ENCODE data around the gene CAMKK1.

The CAMKK1 gene

GRCh38 chr17:3826191-3826590 is 66.7 kb downstream of the CAMKK1 start:
- peaks cover 4% of the 10 kb centered on the region for H3K36me3 ChIP-seq (ENCODE audit: control insufficient read depth, insufficient read depth, low read length)
- no peak for TF ChIP-seq CTCF (IDR thresholded peaks at IDR 0.05; ENCODE audit: insufficient read depth, low read length, poor library complexity, severe bottlenecking)
- no peaks in the 10 kb centered on the region for H3K27me3 ChIP-seq (replicated peaks; ENCODE audit: control insufficient read depth, insufficient read depth, low read length)
- H3K4me3 ChIP-seq (replicated peaks; ENCODE audit: low read depth, low read length), result no peak overlapping the region
- no peak for DNase-seq (ENCODE audit: extremely low read depth, insufficient read length)

GRCh38 chr17:3821101-3821500 is 71.8 kb downstream of the CAMKK1 start:
- no peak overlapping the region for H3K4me3 ChIP-seq (replicated peaks; ENCODE audit: low read depth, low read length)
- no peak for TF ChIP-seq CTCF (IDR thresholded peaks at IDR 0.05; ENCODE audit: insufficient read depth, low read length, poor library complexity, severe bottlenecking)
- no peak for DNase-seq (ENCODE audit: extremely low read depth, insufficient read length)
- peaks cover 8% of the 10 kb centered on the region for H3K36me3 ChIP-seq (ENCODE audit: control insufficient read depth, insufficient read depth, low read length)
- no peaks in the 10 kb centered on the region for H3K27me3 ChIP-seq (replicated peaks; ENCODE audit: control insufficient read depth, insufficient read depth, low read length)

GRCh38 chr17:3818786-3819185 is 74.1 kb downstream of the CAMKK1 start:
- no peak for TF ChIP-seq CTCF (IDR thresholded peaks at IDR 0.05; ENCODE audit: insufficient read depth, low read length, poor library complexity, severe bottlenecking)
- Histone ChIP-seq H3K36me3 (ENCODE audit: control insufficient read depth, insufficient read depth, low read length) (peaks cover 13% of the 10 kb centered on the region), H3K4me3 (replicated peaks; ENCODE audit: low read depth, low read length) (no peak overlapping the region), H3K27me3 (replicated peaks; ENCODE audit: control insufficient read depth, insufficient read depth, low read length) (no peaks in the 10 kb centered on the region)
- DNase-seq (ENCODE audit: extremely low read depth, insufficient read length), result no peak

GRCh38 chr17:3817851-3818605 is 74.8 kb downstream of the CAMKK1 start:
- TF ChIP-seq CTCF (IDR thresholded peaks at IDR 0.05; ENCODE audit: insufficient read depth, low read length, poor library complexity, severe bottlenecking), result no peak
- DNase-seq (ENCODE audit: extremely low read depth, insufficient read length), result no peak
- no peak overlapping the region for H3K4me3 ChIP-seq (replicated peaks; ENCODE audit: low read depth, low read length)
- no peaks in the 10 kb centered on the region for H3K27me3 ChIP-seq (replicated peaks; ENCODE audit: control insufficient read depth, insufficient read depth, low read length)
- H3K36me3 ChIP-seq (ENCODE audit: control insufficient read depth, insufficient read depth, low read length), result peaks cover 16% of the 10 kb centered on the region

GRCh38 chr17:3815925-3816324 is 76.9 kb downstream of the CAMKK1 start:
- peaks cover 19% of the 10 kb centered on the region for H3K36me3 ChIP-seq (ENCODE audit: control insufficient read depth, insufficient read depth, low read length)
- no peak for DNase-seq (ENCODE audit: extremely low read depth, insufficient read length)

More at GRCh38 chr17:3815925-3816324, 76.9 kb downstream of the CAMKK1 start:
- Histone ChIP-seq H3K4me3 (replicated peaks; ENCODE audit: low read depth, low read length) (no peak overlapping the region), H3K27me3 (replicated peaks; ENCODE audit: control insufficient read depth, insufficient read depth, low read length) (no peaks in the 10 kb centered on the region)
- no peak for TF ChIP-seq CTCF (IDR thresholded peaks at IDR 0.05; ENCODE audit: insufficient read depth, low read length, poor library complexity, severe bottlenecking)
